GM20431 (cell line): Measurements from ENCODE around the gene ECE2.
"Not testable (repeated sequence)": the region's sequence is repeated elsewhere in the genome, so short reads cannot be mapped to it uniquely, and the experiment has no call there.

ENCODE experiments used
- in situ Hi-C: fragments of 300-500 bp; cut with MseI, MboI; formaldehyde crosslinking; loops from one replicate; pipeline ENCODE4 v1.15.0; 2020; ENCODE audit warnings: low sequenced_read_pairs; ENCODE audit not compliant: unreplicated experiment

The ECE2 gene

GRCh38 chr3:184332370-184333090 lies 56.7 kb downstream of the ECE2 start:
- in situ Hi-C loops, result no loop called here

- in situ Hi-C loops, result no loop called here
Observed at GRCh38 chr3:184333190-184333589, 57.4 kb downstream of the ECE2 start.

GRCh38 chr3:184333700-184334099 lies 57.9 kb downstream of the ECE2 start:
- in situ Hi-C loops, result no loop called here

- in situ Hi-C loops, result no loop called here
Observed at GRCh38 chr3:184334470-184335158, 58.8 kb downstream of the ECE2 start.

GRCh38 chr3:184335291-184335660 lies 59.5 kb downstream of the ECE2 start:
- in situ Hi-C loops, result no loop called here

- in situ Hi-C loops, result no loop called here
Observed at GRCh38 chr3:184335661-184336546, 60.1 kb downstream of the ECE2 start.

GRCh38 chr3:184336547-184337398 lies 61.0 kb downstream of the ECE2 start:
- in situ Hi-C loops, result no loop called here

- in situ Hi-C loops, result no loop called here
Observed at GRCh38 chr3:184337399-184337714, 61.5 kb downstream of the ECE2 start, which contains the start of gene FAM131A. Gene FAM131A (plus strand): TSS chr3:184337600. CDS start chr3:184337631, 31 bp downstream.

- in situ Hi-C loops, result no loop called here
Observed at GRCh38 chr3:184337981-184338380, 62.2 kb downstream of the ECE2 start.

- in situ Hi-C loops, result no loop called here
Observed at GRCh38 chr3:184338511-184338945, 62.7 kb downstream of the ECE2 start.

- in situ Hi-C loops, result no loop called here
Observed at GRCh38 chr3:184339001-184339400, 63.2 kb downstream of the ECE2 start.

- in situ Hi-C loops, result not testable (repeated sequence)
Observed at GRCh38 chr3:184339451-184340135, 63.8 kb downstream of the ECE2 start.

GRCh38 chr3:184341925-184342324 lies 66.1 kb downstream of the ECE2 start:
- in situ Hi-C loops, result no loop called here
